ENCODE measurements around the gene KTN1.
A peak's percentile ranks its signal among the peaks of the same experiment; 100 is the strongest.

The KTN1 gene

DNA sequence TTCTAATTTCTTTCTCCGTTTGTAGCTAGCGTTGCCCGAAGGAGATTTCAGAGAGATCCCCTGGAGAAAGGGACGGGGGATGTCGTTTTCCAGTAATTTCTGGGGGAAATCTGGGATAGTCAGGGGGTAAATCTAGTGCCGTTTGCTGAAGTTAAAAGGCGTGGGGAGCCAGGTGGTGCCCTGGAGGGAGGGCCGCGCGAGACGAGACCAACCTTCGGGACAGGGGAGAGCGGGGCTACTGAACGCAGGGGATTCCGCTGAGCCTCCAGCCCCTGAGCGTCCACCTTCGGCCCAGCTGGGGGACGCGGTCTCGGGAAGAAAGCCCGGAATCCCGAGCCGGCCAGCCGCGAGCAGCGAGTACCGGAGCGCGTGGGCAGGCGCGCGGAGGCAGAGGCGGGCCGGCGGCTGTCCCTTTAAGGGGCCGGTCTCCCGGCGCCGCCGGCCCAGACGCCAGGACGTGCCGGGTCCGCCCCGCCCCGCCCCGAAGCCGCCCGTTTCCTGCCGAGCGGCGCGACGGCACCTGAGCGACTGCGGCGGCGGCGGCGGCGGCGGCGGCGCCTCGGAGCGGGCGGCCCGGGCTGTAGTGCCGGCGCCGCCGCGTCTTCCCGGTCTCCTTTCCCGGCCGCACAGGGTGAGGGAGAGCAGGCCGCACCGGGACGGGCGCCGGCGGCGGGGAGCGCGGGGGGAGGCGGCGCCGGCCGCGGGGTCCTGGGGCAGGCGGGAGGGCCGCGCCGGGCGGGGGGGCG is at the start of gene KTN1:
KTN1 (plus strand) TSS at position 484 of the 746 bp plus-strand sequence. CDS start 31,842 bp downstream, outside the sequence.
- peak; percentile 70 for DNase-seq

DNA sequence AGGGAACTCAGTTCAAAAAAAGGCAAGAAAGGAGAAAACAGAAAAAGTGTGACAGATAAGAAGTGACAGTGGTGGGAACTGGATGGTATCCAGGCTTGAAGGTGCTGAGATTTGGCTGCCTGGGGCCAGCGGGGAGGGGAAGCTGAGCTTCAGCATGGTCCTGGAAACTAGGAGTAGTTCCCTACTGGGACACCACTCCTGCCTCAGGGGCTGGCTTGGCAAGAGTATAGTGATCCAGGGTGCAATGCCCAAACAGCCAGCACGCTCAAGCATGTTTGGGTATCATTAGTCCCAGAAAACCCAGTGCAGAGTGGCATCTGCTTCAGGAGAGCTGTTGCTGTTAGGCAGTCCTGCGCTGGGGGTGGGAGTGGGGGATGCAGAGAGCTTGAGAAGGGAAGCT is 49.5 kb upstream of the KTN1 start:
- DNase-seq, result no peak

DNA sequence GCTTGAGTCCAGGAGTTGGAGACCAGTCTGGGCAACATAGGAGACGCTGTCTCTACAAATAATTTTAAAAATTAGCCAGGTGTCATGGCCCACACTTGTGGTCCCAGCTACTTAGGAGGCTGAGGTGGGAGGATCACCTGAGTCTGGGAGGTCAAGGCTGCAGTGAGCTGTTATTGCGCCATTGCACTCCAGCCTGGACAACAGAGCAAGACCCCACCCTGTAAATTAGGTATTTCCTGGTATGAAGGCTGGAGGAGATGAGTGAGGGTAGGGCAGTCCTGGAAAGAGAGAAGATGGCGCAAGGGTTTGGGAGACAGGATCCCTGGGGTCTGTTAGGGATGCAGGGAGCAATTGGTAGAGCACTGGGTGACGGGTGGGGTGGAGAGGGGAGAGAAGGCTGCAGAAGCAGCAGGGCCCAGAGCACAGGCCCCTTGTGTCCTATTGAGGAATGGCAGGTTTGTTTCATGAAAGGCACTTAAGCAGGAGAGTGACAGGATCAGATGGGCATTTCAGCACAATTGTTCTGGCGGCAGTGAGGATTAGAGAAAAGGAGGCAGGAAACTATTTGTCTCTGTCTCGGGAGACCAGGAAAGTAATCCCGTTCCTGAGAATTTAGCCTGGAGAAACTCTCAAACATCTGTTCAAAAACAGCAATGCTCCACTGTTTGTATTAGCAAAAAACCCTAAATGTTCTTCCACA is 47.2 kb upstream of the KTN1 start:
- DNase-seq, result no peak

- DNase-seq, result no peak
Observed at GRCh38 chr14:55533960-55534359, 46.0 kb upstream of the KTN1 start.

DNA sequence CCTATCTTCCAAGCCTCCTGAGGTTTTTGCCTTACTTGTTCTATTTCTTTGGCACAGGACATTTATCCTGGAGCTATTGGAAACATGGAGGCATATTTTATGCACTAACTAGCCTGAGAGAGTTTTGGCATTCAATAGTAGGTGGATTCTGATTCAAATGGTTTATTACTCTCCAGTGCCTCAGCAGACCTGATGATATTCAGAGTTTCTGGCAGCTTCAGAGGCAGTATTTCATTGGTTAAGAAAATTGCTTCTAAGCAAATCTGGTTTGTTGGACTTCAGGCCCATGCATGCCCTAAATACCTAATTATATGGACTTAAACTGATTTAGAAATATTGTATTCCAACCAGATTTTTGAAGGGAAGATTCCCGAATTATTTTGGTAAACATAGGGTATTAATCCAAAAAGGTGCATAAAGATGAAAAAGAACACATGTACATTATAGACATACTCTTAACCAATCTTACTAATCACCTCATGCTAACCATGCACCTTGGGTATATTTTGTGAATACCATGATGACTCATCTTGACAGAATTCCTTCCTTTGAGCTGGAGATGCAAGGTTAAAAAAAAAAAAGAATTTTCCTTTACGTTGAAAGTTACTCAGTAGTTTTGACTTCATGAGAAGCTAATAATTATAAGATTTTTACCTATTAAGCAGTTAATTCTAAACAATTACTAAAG is 44.3 kb upstream of the KTN1 start:
- DNase-seq, result no peak

- DNase-seq, result no peak
Observed at GRCh38 chr14:55536204-55536708, 43.8 kb upstream of the KTN1 start.

- DNase-seq, result no peak
Observed at GRCh38 chr14:55537782-55538181, 42.2 kb upstream of the KTN1 start.

GRCh38 chr14:55539975-55540374 is 40.0 kb upstream of the KTN1 start:
- no peak for DNase-seq

GRCh38 chr14:55540847-55541773 is 38.9 kb upstream of the KTN1 start:
- no peak for DNase-seq

DNA sequence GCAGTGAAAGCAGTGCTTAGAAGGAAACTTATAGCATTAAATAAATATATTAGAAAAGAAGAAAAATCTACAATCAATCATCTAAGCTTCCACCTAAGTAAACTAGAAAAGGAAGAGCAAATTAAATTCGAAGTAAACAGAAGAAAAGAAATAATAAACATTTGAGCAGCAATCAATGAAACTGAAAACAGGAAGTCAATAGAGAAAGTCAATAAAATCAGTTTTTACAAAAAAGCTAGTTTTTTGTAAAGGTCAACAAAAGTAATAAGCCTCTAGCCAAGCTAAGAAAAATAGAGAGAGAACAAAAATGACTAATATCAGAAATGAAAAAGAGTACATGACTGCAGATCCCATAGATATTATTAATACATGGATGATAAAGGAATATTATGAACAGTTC is 34.2 kb upstream of the KTN1 start:
- no peak for DNase-seq

DNA sequence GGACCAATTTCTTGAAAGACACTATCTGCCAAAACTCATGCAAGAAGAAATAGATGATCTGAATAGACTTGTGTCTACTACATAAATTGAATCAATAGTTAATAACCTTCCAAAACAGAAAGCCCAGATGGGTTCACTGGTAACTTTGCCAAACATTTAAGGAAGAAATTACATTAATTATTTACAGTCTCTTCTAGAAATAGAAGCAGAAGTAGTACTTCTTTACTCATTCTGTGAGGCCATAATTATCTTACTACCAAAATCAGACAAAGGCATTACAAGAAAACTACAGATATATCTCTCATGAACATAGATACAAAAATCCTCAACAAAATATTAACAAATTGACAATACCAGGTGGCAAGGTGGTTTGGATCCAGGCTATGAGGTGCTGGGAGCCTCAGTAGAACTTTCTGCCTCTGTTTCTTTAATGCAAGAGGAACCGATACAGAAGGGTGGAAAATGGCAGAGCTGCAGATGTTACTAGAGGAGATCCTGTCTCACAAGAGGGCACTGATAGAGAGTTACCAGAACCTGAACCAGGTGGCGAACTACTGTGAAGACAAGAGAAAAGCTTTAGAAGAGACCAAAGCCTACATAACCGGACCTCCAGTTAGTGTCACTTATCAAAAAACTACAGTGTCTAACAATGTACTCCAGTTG is 33.7 kb upstream of the KTN1 start:
- DNase-seq, result no peak

GRCh38 chr14:55547650-55548315 is 32.2 kb upstream of the KTN1 start:
- no peak for DNase-seq

GRCh38 chr14:55553791-55554190 is 26.2 kb upstream of the KTN1 start:
- DNase-seq, result no peak

- DNase-seq, result peak; percentile 89
Observed at GRCh38 chr14:55556929-55557623, 22.9 kb upstream of the KTN1 start.

GRCh38 chr14:55562135-55562534 is 17.9 kb upstream of the KTN1 start:
- DNase-seq, result no peak

- no peak for DNase-seq
Observed at GRCh38 chr14:55568618-55569017, 11.4 kb upstream of the KTN1 start.

DNA sequence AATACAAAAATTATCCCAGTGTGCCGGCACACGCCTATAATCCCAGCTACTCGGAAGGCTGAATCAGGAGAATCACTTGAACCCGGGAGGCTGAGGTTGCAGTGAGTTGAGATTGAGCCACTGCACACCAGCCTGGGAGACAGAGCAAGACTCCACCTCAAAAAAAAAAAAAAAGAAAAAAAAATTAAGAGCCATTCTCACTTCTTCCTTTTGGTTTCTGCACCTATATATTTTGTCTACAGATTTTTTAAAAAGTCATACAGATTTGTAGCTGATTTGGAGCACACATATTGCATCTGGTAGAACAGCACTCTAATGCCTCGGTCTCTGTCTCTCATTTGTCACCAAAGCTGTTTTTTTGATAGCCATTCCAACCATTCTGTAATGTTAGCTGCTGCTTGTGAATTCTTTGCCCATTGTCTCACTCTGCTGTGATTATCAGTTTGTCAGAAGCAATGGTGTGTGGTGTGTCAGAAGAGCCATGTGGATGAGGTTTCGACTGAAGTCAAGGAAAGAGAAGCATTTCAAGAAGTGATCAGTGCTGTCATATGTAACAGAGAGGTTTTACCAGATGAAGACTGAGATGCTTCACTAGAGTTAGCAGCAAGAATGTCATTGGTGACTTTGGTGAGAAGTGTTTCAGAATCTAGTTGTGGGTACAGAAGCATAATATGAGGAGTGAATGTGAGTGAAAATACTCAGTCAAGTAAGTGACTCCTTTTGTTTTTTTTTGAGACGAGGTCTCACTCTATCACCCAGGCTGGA is 8.7 kb upstream of the KTN1 start:
- DNase-seq, result no peak

DNA sequence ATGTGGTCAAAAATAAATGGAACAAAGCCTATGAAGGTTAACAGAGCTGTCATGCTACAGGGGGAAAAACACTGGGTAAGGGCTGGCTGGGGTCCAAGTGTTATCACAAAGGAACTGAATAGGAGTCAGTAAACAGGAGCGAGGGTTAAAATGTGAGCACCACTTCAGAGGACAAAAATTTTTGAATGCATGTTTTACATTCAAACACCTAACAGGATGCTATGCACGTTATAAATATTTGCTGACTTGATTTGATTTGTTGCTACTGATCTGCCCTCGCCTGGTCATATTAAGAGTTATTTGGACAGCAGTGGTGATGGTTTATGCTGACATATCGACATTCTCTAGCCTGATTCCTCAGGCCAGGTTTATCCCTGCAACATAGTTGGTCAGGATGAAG is 7.4 kb upstream of the KTN1 start:
- peak; percentile 74 for DNase-seq

DNA sequence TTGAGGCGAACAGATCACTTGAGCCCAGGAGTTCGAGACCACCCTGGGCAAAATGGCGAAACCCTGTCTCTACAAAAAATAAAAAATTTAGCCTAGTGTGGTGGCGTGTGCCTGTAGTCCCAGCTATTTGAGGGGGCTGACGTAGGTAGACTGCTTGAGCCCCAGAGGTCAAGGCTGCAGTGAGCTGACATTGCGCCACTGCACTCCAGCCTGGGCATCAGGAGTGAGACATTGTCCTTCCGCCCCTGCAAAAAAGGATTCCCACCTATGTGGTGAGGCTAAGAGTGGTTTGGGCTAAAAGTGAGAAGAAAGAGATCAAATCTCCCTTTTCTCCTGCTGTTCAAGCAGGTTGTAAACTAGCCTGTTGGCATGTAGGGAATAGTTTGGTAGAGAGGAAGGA is 5.0 kb upstream of the KTN1 start:
- no peak for DNase-seq

- DNase-seq, result no peak
Observed at GRCh38 chr14:55577229-55577628, 2.8 kb upstream of the KTN1 start.
